H1 (cell line): ENCODE data around the gene PRKCD. TPM values are rescaled to one million over a fixed set of nuclear protein-coding genes. Genes with fewer than 3 reads are reported as not detected.
A peak's percentile ranks its signal among the peaks of the same experiment; 100 is the strongest.

Experiments
- CTCF ChIA-PET: fragments of 300-600 bp; sonication (Branson Sonifier 250); formaldehyde crosslinking; loops from one replicate; lab custom pipeline; 2021; ENCODE audit not compliant: partially characterized antibody; lab: Charles Lee
- POLR2A ChIA-PET: fragments of 300-600 bp; sonication (Branson Sonifier 250); formaldehyde crosslinking; loops from one replicate; lab custom pipeline; 2021; ENCODE audit warnings: inconsistent platforms; ENCODE audit not compliant: partially characterized antibody; lab: Charles Lee
- DNase-seq, 2 experiments: peaks; one replicate each; pipeline versions ENCODE4 v3.0.0 to v3.0.0-alpha.2; 2010 to 2022; ENCODE audit warnings: low spot score in 2 of 2, low read depth in 1 of 2, mixed read lengths in 1 of 2
- FAIRE-seq: peaks from 2 replicates; lab custom pipeline; 2011; peaks lifted over from hg19 to GRCh38; lab: Jason Lieb, UNC
- H2AFZ ChIP-seq: 2 replicates; pipeline ENCODE4 v1.8.1; 2012; ENCODE audit warnings: low read length, inconsistent platforms
- H2AK5ac ChIP-seq: 2 replicates; pipeline ENCODE4 v1.6.1; 2013; ENCODE audit warnings: low read depth, low read length
- H2BK120ac ChIP-seq: replicated peaks from 2 replicates; pipeline ENCODE3; 2013; ENCODE audit warnings: low read depth, low read length, inconsistent platforms
- H2BK12ac ChIP-seq: 2 replicates; pipeline ENCODE4 v1.6.1; 2013; ENCODE audit warnings: low read depth, low read length
- H2BK15ac ChIP-seq: 2 replicates; pipeline ENCODE4 v1.6.1; 2013; ENCODE audit warnings: low read length
- H2BK20ac ChIP-seq: 2 replicates; pipeline ENCODE4 v1.6.1; 2013; ENCODE audit warnings: low read length
- H2BK5ac ChIP-seq: 2 replicates; pipeline ENCODE4 v1.6.1; 2013; ENCODE audit warnings: low read depth, low read length
- H3K14ac ChIP-seq: 2 replicates; pipeline ENCODE4 v1.6.1; 2013; ENCODE audit warnings: inconsistent platforms; ENCODE audit not compliant: insufficient read length
- H3K18ac ChIP-seq: 2 replicates; pipeline ENCODE4 v1.6.1; 2013; ENCODE audit warnings: low read length; ENCODE audit errors: extremely low read depth
- H3K23ac ChIP-seq: 2 replicates; pipeline ENCODE4 v1.6.1; 2013; ENCODE audit warnings: inconsistent platforms; ENCODE audit not compliant: insufficient read length
- H3K23me2 ChIP-seq: 2 replicates; pipeline ENCODE4 v1.6.1; 2013; ENCODE audit warnings: low read depth, low read length
- H3K27ac ChIP-seq: 2 replicates; pipeline ENCODE4 v1.6.1; 2011; ENCODE audit warnings: low read depth, low read length, inconsistent platforms
- H3K27me3 ChIP-seq, 4 experiments: replicated peaks in 1 of 4; 1 replicate in 1 of 4; 2 replicates in 3 of 4; pipeline versions ENCODE4 v1.6.1 to v1.8.1; 2011 to 2013; ENCODE audit warnings: low read length in 3 of 4, mild to moderate bottlenecking in 3 of 4, inconsistent platforms in 2 of 4, mixed read lengths in 2 of 4, moderate library complexity in 1 of 4; ENCODE audit not compliant: control insufficient read depth in 3 of 4, insufficient read depth in 3 of 4; ENCODE audit errors: extremely low read depth in 1 of 4
- H3K36me3 ChIP-seq, 4 experiments: 2 replicates each; pipeline versions ENCODE4 v1.6.1 to v1.8.1; 2011 to 2013; ENCODE audit warnings: mild to moderate bottlenecking in 4 of 4, low read length in 3 of 4, moderate library complexity in 2 of 4, control low read depth in 1 of 4, inconsistent platforms in 1 of 4; ENCODE audit not compliant: insufficient read depth in 4 of 4, control insufficient read depth in 2 of 4
- H3K4ac ChIP-seq: replicated peaks from 2 replicates; pipeline ENCODE3; 2013; ENCODE audit warnings: low read length, low read depth, mixed read lengths, inconsistent platforms; ENCODE audit not compliant: insufficient read length
- H3K4me1 ChIP-seq, 4 experiments: replicated peaks in 1 of 4; 1 replicate in 1 of 4; 2 replicates in 3 of 4; pipeline versions ENCODE4 v1.6.1 to v1.8.1; 2011 to 2013; ENCODE audit warnings: low read length in 3 of 4, inconsistent platforms in 2 of 4, mixed read lengths in 1 of 4; ENCODE audit not compliant: insufficient read depth in 4 of 4, control insufficient read depth in 3 of 4
- H3K4me2 ChIP-seq, 2 experiments: 2 replicates each; pipeline versions ENCODE4 v1.6.1 to v1.8.1; 2011 to 2013; ENCODE audit warnings: low read depth in 2 of 2, low read length in 2 of 2, control low read depth in 1 of 2, inconsistent platforms in 1 of 2, mild to moderate bottlenecking in 1 of 2; ENCODE audit not compliant: insufficient read depth in 1 of 2
- H3K4me3 ChIP-seq, 4 experiments: fragments of 200-600, 300-600 bp in 1 of 4; sonication (generic), shearing (Covaris generic), sonication (Bioruptor Twin) in 1 of 4; 2 replicates each; pipeline versions ENCODE4 v1.5.1 to v1.8.1; 2011 to 2016; ENCODE audit warnings: low read length in 4 of 4, low read depth in 3 of 4, control low read depth in 2 of 4, inconsistent platforms in 2 of 4, mild to moderate bottlenecking in 2 of 4, mixed read lengths in 1 of 4, moderate library complexity in 1 of 4; ENCODE audit not compliant: insufficient read depth in 2 of 4; ENCODE audit errors: extremely low read depth in 1 of 4
- H3K56ac ChIP-seq: replicated peaks from 2 replicates; pipeline ENCODE3; 2013; ENCODE audit warnings: low read depth, mild to moderate bottlenecking, mixed read lengths, low read length, inconsistent platforms; ENCODE audit not compliant: insufficient read length
- H3K79me1 ChIP-seq: 2 replicates; pipeline ENCODE4 v1.6.1; 2013; ENCODE audit warnings: low read depth, low read length, control low read depth
- H3K79me2 ChIP-seq, 2 experiments: 2 replicates each; pipeline versions ENCODE4 v1.6.1 to v1.8.1; 2012 to 2013; ENCODE audit warnings: low read length in 2 of 2, mild to moderate bottlenecking in 2 of 2, inconsistent platforms in 1 of 2; ENCODE audit not compliant: insufficient read depth in 2 of 2, control insufficient read depth in 1 of 2
- H3K9ac ChIP-seq, 4 experiments: replicated peaks in 1 of 4; 1 replicate in 1 of 4; 2 replicates in 3 of 4; pipeline versions ENCODE4 v1.6.1 to v1.8.1; 2011 to 2013; ENCODE audit warnings: low read depth in 3 of 4, low read length in 3 of 4, control low read depth in 2 of 4, mild to moderate bottlenecking in 2 of 4, moderate library complexity in 2 of 4, inconsistent platforms in 1 of 4; ENCODE audit errors: extremely low read depth in 1 of 4
- H3K9me3 ChIP-seq, 2 experiments: 2 replicates each; pipeline versions ENCODE4 v1.6.1 to v1.8.1; 2012 to 2013; ENCODE audit warnings: mild to moderate bottlenecking in 2 of 2, moderate library complexity in 2 of 2, control low read depth in 1 of 2, inconsistent platforms in 1 of 2, low read depth in 1 of 2, low read length in 1 of 2, mixed read lengths in 1 of 2; ENCODE audit not compliant: insufficient read depth in 2 of 2
- H4K20me1 ChIP-seq, 2 experiments: replicated peaks in 1 of 2; 2 replicates each; pipeline versions ENCODE3 to v1.8.1; 2011 to 2013; ENCODE audit warnings: inconsistent platforms in 2 of 2, low read length in 2 of 2, mild to moderate bottlenecking in 1 of 2; ENCODE audit not compliant: insufficient read depth in 2 of 2, control insufficient read depth in 1 of 2
- H4K5ac ChIP-seq: 2 replicates; pipeline ENCODE4 v1.6.1; 2013; ENCODE audit warnings: low read length, low read depth, mixed read lengths, inconsistent platforms; ENCODE audit not compliant: insufficient read length
- H4K8ac ChIP-seq: 2 replicates; pipeline ENCODE4 v1.8.0; 2013; ENCODE audit warnings: mild to moderate bottlenecking, moderate library complexity, low read length, inconsistent platforms; ENCODE audit not compliant: insufficient read depth; ENCODE audit errors: extremely low read depth
- H4K91ac ChIP-seq: replicated peaks from 2 replicates; pipeline ENCODE3; 2013; ENCODE audit warnings: low read length, mixed read lengths, inconsistent platforms; ENCODE audit not compliant: insufficient read length
- JUN ChIP-seq: IDR thresholded peaks from 2 replicates; pipeline ENCODE4 v1.6.1; 2011; ENCODE audit warnings: low read depth, mild to moderate bottlenecking, improper control_type of control experiment, low read length
- KDM5A ChIP-seq: fragments of 200-600 bp; IDR thresholded peaks from 2 replicates; pipeline ENCODE4 v1.7.1; 2012; ENCODE audit warnings: mild to moderate bottlenecking, low read length, inconsistent platforms, mixed read lengths
- WGBS, 2 experiments: shearing (Covaris generic) in 1 of 2; methylation state at CpG; one replicate each; pipeline versions ENCODE4 v1.1.6 to v1.1.7; 2013 to 2015; ENCODE audit warnings: low lambda C conversion rate in 2 of 2, mixed read lengths in 2 of 2, inconsistent platforms in 1 of 2, low coverage in 1 of 2, missing lambda C conversion rate in 1 of 2; ENCODE audit not compliant: insufficient replicate concordance in 2 of 2, insufficient coverage in 1 of 2, insufficient read length in 1 of 2; ENCODE audit errors: extremely low coverage in 1 of 2, missing lambda C conversion rate in 1 of 2; 5-methylcytosine and 5-hydroxymethylcytosine counted together
- polyA plus RNA-seq, 7 experiments: library from polyadenylated mRNA; depleted of rRNA in 3 of 7; stranded (reverse) in 5 of 7; unstranded in 2 of 7; fragments of >200 nt in 5 of 7; fragments of 200-250 nt in 2 of 7; gene quantifications; 1 replicate in 5 of 7; 2 replicates in 1 of 7; 4 replicates in 1 of 7; pipeline versions ENCODE4 v1.2.1 to v1.2.3, GENCODE V29; 2011 to 2013; ENCODE audit warnings: missing spikeins in 2 of 7, mixed read lengths in 2 of 7
- total RNA-seq: library from RNA; stranded (reverse); fragmentation: NEBNext Ultra II Directional; extraction: Animal tissue kit (Norgen Biotek cat#: 25700); gene quantifications from 2 replicates; pipeline ENCODE4 v1.2.1, GENCODE V29; 2021

PRKCD gene
- total and polyA plus RNA-seq, 2 of the 8 experiments (the other 6 are each of a cell fraction or from before 2014, with no cell fraction given), result 22.6 to 23.9 TPM

DNA sequence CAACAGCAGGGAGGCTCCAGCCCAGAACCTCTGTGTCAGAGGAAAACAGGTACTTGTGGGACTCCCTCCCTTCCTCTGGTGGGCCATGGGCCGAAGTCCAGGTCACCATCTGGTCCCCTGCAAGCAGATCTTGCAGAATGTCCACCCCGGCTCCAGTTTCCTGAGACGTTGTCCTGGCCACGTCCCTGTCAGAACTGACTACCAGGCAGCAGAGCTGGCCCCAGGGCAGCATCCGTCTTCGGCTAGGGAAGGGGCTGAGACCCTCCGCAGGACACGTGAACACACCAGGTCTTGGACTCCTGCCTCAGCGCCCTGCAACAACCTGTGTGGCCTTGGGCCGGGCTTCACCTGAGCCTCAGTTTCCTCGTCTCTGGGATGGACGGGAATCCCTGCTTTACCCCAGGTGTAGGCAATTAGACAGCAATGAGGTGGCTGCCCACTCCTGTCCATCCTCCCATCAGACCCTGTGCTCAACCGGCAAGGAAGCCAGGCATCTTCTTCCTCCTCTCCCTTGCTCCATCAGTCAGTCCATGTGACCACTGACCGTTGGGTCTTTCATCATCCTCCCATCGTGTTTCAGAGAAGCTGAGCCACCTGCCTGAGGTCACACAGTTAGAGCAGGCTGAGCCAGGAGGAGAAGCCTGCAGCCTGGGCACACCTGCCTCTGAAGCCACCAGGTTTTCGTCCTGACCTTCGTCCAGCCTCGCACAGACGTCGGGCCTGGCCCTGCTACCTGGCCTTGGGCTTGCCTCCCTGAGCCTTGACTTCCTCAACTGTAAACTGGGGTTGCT lies 8.9 kb upstream of the PRKCD start:
- POLR2A ChIA-PET, result no interaction called here

More for the DNA sequence above, 8.9 kb upstream of the PRKCD start:
- H3K23ac ChIP-seq, result no peak overlapping the region
- H2AFZ ChIP-seq, result no peak overlapping the region
- WGBS, 2 experiments, result 86% methylated on average over 20 of the region's 20 CpGs; no CpG with 5 or more reads in 1 of the 2 experiments
- CTCF ChIA-PET, result interaction anchor here (0.9 to 2.3 kb wide), 5 partner anchors 8 to 20 kb away, joined by 3 to 6 read pairs (median 5); no protein-coding TSS in a partner anchor
- peaks cover 0 to 7% (median 4%) of the 10 kb centered on the region in 4 experiments; a peak in 5 of 7 replicates for H3K4me1 ChIP-seq
- H3K56ac ChIP-seq, result no peak overlapping the region
- H3K23me2 ChIP-seq, result peaks cover 3% of the 10 kb centered on the region
- no peak overlapping the region for H2AK5ac ChIP-seq
- no peak overlapping the region for H4K91ac ChIP-seq
- H3K79me2 ChIP-seq, result no peaks in the 10 kb centered on the region
- H3K4ac ChIP-seq, result no peak overlapping the region
- H3K4me3 ChIP-seq, result no peak overlapping the region
- no peak overlapping the region for H2BK5ac ChIP-seq
- H2BK12ac ChIP-seq, result peak overlapping the region; percentile 60; the same call in 1 of the 2 replicates
- H3K27ac ChIP-seq, result no peak overlapping the region
- TF ChIP-seq JUN, result no peak
- TF ChIP-seq KDM5A, result no peak
- H4K8ac ChIP-seq, result peak overlapping the region; percentile 69; the same call in 1 of the 2 replicates
- H2BK120ac ChIP-seq, result no peak overlapping the region
- FAIRE-seq (no peak), DNase-seq (no peak)
- no peak overlapping the region for H2BK20ac ChIP-seq
- H3K79me1 ChIP-seq, result no peaks in the 10 kb centered on the region
- no peak overlapping the region for H3K4me2 ChIP-seq
- H4K20me1 ChIP-seq, result no peaks in the 10 kb centered on the region
- no peak overlapping the region for H3K18ac ChIP-seq
- H4K5ac ChIP-seq, result no peak overlapping the region
- no peak overlapping the region for H3K9ac ChIP-seq
- H3K9me3 ChIP-seq, result no peaks in the 10 kb centered on the region
- H3K36me3 ChIP-seq, result no peaks in the 10 kb centered on the region
- H3K14ac ChIP-seq, result no peak overlapping the region
- H3K27me3 ChIP-seq, result peaks cover 0 to 9% (median 2%) of the 10 kb centered on the region in 4 experiments; a peak in 2 of 7 replicates
- no peak overlapping the region for H2BK15ac ChIP-seq
